B cell (primary cell): ENCODE measurements around the gene THOP1. TPM values are rescaled to one million over a fixed set of nuclear protein-coding genes. Genes with fewer than 3 reads are reported as not detected.
A peak's percentile ranks its signal among the peaks of the same experiment; 100 is the strongest.

Experiments used
- ATAC-seq: fragments of 200-7000 bp; cut with Tn5 transposase; one replicate; pipeline ENCODE4 v1.10.0; 2021; ENCODE audit warnings: low read depth, mild to moderate bottlenecking, moderate number of reproducible peaks, moderate library complexity
- CTCF ChIA-PET: fragments of 350-600 bp; sonication (Branson Sonifier 250); formaldehyde crosslinking; loops from one replicate; lab custom pipeline; 2021; ENCODE audit warnings: antibody characterized with exemption, inconsistent platforms; lab: Charles Lee
- POLR2A ChIA-PET: fragments of 350-600 bp; sonication (Branson Sonifier 250); formaldehyde crosslinking; loops from one replicate; lab custom pipeline; 2021; ENCODE audit warnings: antibody characterized with exemption; lab: Charles Lee
- DNase-seq: peaks from one replicate; pipeline ENCODE4 v3.0.0; 2013
- H2AFZ ChIP-seq: 2 replicates; pipeline ENCODE4 v1.6.1; 2012; ENCODE audit warnings: mild to moderate bottlenecking, low read depth, low read length; ENCODE audit not compliant: insufficient read depth, poor library complexity, severe bottlenecking
- H3K27ac ChIP-seq, 2 donors: 1 replicate in 1 of 2; 2 replicates in 1 of 2; pipeline ENCODE4 v1.5.1; 2012 to 2013; ENCODE audit warnings: low read length in 2 of 2, mild to moderate bottlenecking in 2 of 2, moderate library complexity in 1 of 2
- H3K27me3 ChIP-seq, 4 experiments: fragments of 200-600 bp in 1 of 4; sonication (generic) in 1 of 4; replicated peaks in 1 of 4; 1 replicate in 2 of 4; 2 replicates in 2 of 4; pipeline versions ENCODE4 v1.6.1 to v1.7.0; 2013 to 2016; ENCODE audit warnings: low read length in 3 of 4, mild to moderate bottlenecking in 2 of 4, mixed read lengths in 1 of 4, moderate library complexity in 1 of 4; ENCODE audit not compliant: insufficient read depth in 4 of 4, control insufficient read depth in 3 of 4; ENCODE audit errors: control extremely low read depth in 1 of 4
- H3K36me3 ChIP-seq, 2 experiments: replicated peaks in 1 of 2; 1 replicate in 1 of 2; 2 replicates in 1 of 2; pipeline versions ENCODE4 v1.6.1 to v1.7.1; 2013; ENCODE audit warnings: low read length in 1 of 2; ENCODE audit not compliant: insufficient read depth in 2 of 2, control insufficient read depth in 1 of 2; ENCODE audit errors: control extremely low read depth in 1 of 2, extremely low read depth in 1 of 2
- H3K4me1 ChIP-seq, 2 donors: fragments of 200-600 bp in 1 of 2; sonication (generic) in 1 of 2; 1 replicate in 1 of 2; 2 replicates in 1 of 2; pipeline versions ENCODE4 v1.5.1 to v1.6.1; 2013 to 2017; ENCODE audit warnings: low read length in 2 of 2; ENCODE audit not compliant: control insufficient read depth in 2 of 2, insufficient read depth in 2 of 2
- H3K4me2 ChIP-seq: replicated peaks from 2 replicates; pipeline ENCODE3; 2012; ENCODE audit warnings: mild to moderate bottlenecking, low read depth, low read length; ENCODE audit not compliant: poor library complexity, severe bottlenecking
- H3K4me3 ChIP-seq, 5 experiments: fragments of 200-600 bp in 1 of 5; sonication (generic) in 1 of 5; 1 replicate in 3 of 5; 2 replicates in 2 of 5; pipeline versions ENCODE4 v1.5.1 to v1.7.0; 2011 to 2016; ENCODE audit warnings: low read length in 4 of 5, mild to moderate bottlenecking in 4 of 5, low read depth in 2 of 5, control low read depth in 1 of 5, moderate library complexity in 1 of 5; ENCODE audit not compliant: insufficient read depth in 1 of 5; ENCODE audit errors: control extremely low read depth in 1 of 5, extremely low read depth in 1 of 5
- H3K79me2 ChIP-seq: fragments of 200-600 bp; sonication (generic); one replicate; pipeline ENCODE4 v1.6.0; 2016; ENCODE audit warnings: low read length; ENCODE audit not compliant: control insufficient read depth, insufficient read depth
- H3K9ac ChIP-seq: fragments of 200-600 bp; sonication (generic); 2 replicates; pipeline ENCODE4 v1.6.1; 2017; ENCODE audit warnings: mild to moderate bottlenecking, low read length, moderate library complexity
- H3K9me3 ChIP-seq, 3 donors: one replicate each; pipeline versions ENCODE4 v1.6.1 to v1.7.1; 2013; ENCODE audit warnings: low read length in 2 of 3; ENCODE audit not compliant: control insufficient read depth in 2 of 3, insufficient read depth in 1 of 3; ENCODE audit errors: control extremely low read depth in 1 of 3
- H4K20me1 ChIP-seq: 2 replicates; pipeline ENCODE4 v1.6.0; 2012; ENCODE audit warnings: mild to moderate bottlenecking, low read length; ENCODE audit not compliant: insufficient read depth, control insufficient read depth, poor library complexity, severe bottlenecking
- H3K27ac Mint-ChIP-seq: one replicate; pipeline ENCODE4 v1.8.0; 2021; ENCODE audit warnings: mixed read lengths
- H3K27me3 Mint-ChIP-seq: one replicate; pipeline ENCODE4 v1.8.0; 2021; ENCODE audit warnings: mixed read lengths
- H3K4me1 Mint-ChIP-seq: one replicate; pipeline ENCODE4 v1.8.0; 2021; ENCODE audit warnings: mixed read lengths
- H3K4me3 Mint-ChIP-seq: one replicate; pipeline ENCODE4 v1.8.0; 2021; ENCODE audit warnings: mixed read lengths
- H3K9me3 Mint-ChIP-seq: one replicate; pipeline ENCODE4 v1.8.0; 2022; ENCODE audit warnings: mixed read lengths; ENCODE audit not compliant: insufficient read depth
- CTCF ChIP-seq: fragments of 200-600 bp; IDR thresholded peaks from one replicate; pipeline ENCODE4 v1.8.0; 2022; ENCODE audit warnings: antibody characterized with exemption, mild to moderate bottlenecking
- EZH2 ChIP-seq: IDR thresholded peaks from 2 replicates; pipeline ENCODE4 v1.6.1; 2012; ENCODE audit warnings: borderline replicate concordance, low read depth, mild to moderate bottlenecking, moderate library complexity, low read length; ENCODE audit not compliant: insufficient read depth, poor library complexity, severe bottlenecking
- WGBS: methylation state at CpG from one replicate; pipeline ENCODE4 v1.1.5; 2013; ENCODE audit warnings: missing lambda C conversion rate; ENCODE audit not compliant: insufficient coverage; 5-methylcytosine and 5-hydroxymethylcytosine counted together
- intact Hi-C: fragments of 100-400 bp; cut with micrococcal nuclease; formaldehyde crosslinking; loops from one replicate; pipeline ENCODE4 v1.10.0; 2022
- polyA plus RNA-seq: library from polyadenylated mRNA; depleted of rRNA; stranded (reverse); fragments of >200 nt; gene quantifications from 2 replicates; pipeline ENCODE4 v1.2.3, GENCODE V29; 2012
- total RNA-seq, 2 donors: library from RNA; stranded (reverse); fragments of 120-200 nt in 1 of 2; gene quantifications; 1 replicate in 1 of 2; 2 replicates in 1 of 2; pipeline versions ENCODE4 v1.2.3 to v1.2.4, GENCODE V29; 2013 to 2022

THOP1 gene
- total and polyA plus RNA-seq, 2 donors (not counting 1 experiment from before 2014, with no cell fraction given): 54.3 to 56.4 TPM

GRCh38 chr19:2820112-2820702 is 34.9 kb downstream of the THOP1 start:
- no peaks in the 10 kb centered on the region for H3K9me3 ChIP-seq
- H3K27me3 ChIP-seq: no peaks in the 10 kb centered on the region
- H3K27ac Mint-ChIP-seq: no peak overlapping the region
- 2% methylated on average over 34 of the region's 36 CpGs for WGBS
- ATAC-seq (no peak), DNase-seq (no peak)
- peak overlapping the region; percentile 19 to 81 (median 60) for H3K4me3 ChIP-seq
- TF ChIP-seq EZH2 (no peak), CTCF (no peak)
- H3K9me3 Mint-ChIP-seq: no peaks in the 10 kb centered on the region
- peaks cover 9% of the 10 kb centered on the region for H3K4me1 Mint-ChIP-seq
- no peaks in the 10 kb centered on the region for H3K36me3 ChIP-seq
- ChIA-PET POLR2A (interaction anchor here (0.6 to 1.6 kb wide), 2 partner anchors 21 to 30 kb away, joined by 4 to 5 read pairs; partner anchors contain the start of gene ZNF555), CTCF (interaction anchor here (0.8 to 1.7 kb wide), 4 partner anchors 21 to 172 kb away, joined by 3 to 6 read pairs (median 4); partner anchors contain the start of gene ZNF555)
- H3K27ac ChIP-seq: no peak overlapping the region
- H3K4me2 ChIP-seq: peak overlapping the region; percentile 99
- peaks cover 10% of the 10 kb centered on the region for H3K79me2 ChIP-seq
- H4K20me1 ChIP-seq: no peaks in the 10 kb centered on the region
- H2AFZ ChIP-seq: peak overlapping the region; percentile 78
- intact Hi-C loops: no loop called here
- peak overlapping the region; percentile 81 for H3K9ac ChIP-seq
- no peaks in the 10 kb centered on the region for H3K27me3 Mint-ChIP-seq
- peaks cover 4 to 18% of the 10 kb centered on the region in 2 donors for H3K4me1 ChIP-seq
- peak overlapping the region; percentile 85 for H3K4me3 Mint-ChIP-seq

GRCh38 chr19:2822846-2823245 is 37.5 kb downstream of the THOP1 start:
- Histone ChIP-seq H3K27ac (no peak overlapping the region), H2AFZ (no peak overlapping the region), H4K20me1 (no peaks in the 10 kb centered on the region), H3K79me2 (peaks cover 10% of the 10 kb centered on the region), H3K4me1 (peaks cover 4 to 18% of the 10 kb centered on the region in 2 donors), H3K27me3 (no peaks in the 10 kb centered on the region), H3K4me3 (no peak overlapping the region), H3K9ac (no peak overlapping the region), H3K4me2 (no peak overlapping the region), H3K9me3 (peaks cover 0 to 2% (median 0%) of the 10 kb centered on the region in 3 donors), H3K36me3 (no peaks in the 10 kb centered on the region)
- H3K27me3 Mint-ChIP-seq: no peaks in the 10 kb centered on the region
- no peaks in the 10 kb centered on the region for H3K9me3 Mint-ChIP-seq
- POLR2A ChIA-PET: no interaction called here
- intact Hi-C loops: no loop called here
- H3K4me3 Mint-ChIP-seq: no peak overlapping the region
- ATAC-seq (no peak), DNase-seq (no peak)
- H3K4me1 Mint-ChIP-seq: peaks cover 11% of the 10 kb centered on the region
- no peak for TF ChIP-seq EZH2
- no peak for TF ChIP-seq CTCF
- WGBS: 100% methylated on average over 4 of the region's 5 CpGs
- CTCF ChIA-PET: interaction anchor here (1.4 kb wide), 1 partner anchor 174 kb away, joined by 5 read pairs; no protein-coding TSS in a partner anchor
- no peak overlapping the region for H3K27ac Mint-ChIP-seq
